GM19324 (cell line): ENCODE data around the gene PSPN.
"Not testable (repeated sequence)": the region's sequence is repeated elsewhere in the genome, so short reads cannot be mapped to it uniquely, and the experiment has no call there.

Experiments
- ATAC-seq: cut with Tn5 transposase; IDR thresholded peaks from one replicate; pipeline ENCODE4 v1.9.1; 2021; ENCODE audit warnings: mild to moderate bottlenecking, moderate library complexity; ENCODE audit not compliant: unreplicated experiment, low FRiP score

The PSPN gene

DNA sequence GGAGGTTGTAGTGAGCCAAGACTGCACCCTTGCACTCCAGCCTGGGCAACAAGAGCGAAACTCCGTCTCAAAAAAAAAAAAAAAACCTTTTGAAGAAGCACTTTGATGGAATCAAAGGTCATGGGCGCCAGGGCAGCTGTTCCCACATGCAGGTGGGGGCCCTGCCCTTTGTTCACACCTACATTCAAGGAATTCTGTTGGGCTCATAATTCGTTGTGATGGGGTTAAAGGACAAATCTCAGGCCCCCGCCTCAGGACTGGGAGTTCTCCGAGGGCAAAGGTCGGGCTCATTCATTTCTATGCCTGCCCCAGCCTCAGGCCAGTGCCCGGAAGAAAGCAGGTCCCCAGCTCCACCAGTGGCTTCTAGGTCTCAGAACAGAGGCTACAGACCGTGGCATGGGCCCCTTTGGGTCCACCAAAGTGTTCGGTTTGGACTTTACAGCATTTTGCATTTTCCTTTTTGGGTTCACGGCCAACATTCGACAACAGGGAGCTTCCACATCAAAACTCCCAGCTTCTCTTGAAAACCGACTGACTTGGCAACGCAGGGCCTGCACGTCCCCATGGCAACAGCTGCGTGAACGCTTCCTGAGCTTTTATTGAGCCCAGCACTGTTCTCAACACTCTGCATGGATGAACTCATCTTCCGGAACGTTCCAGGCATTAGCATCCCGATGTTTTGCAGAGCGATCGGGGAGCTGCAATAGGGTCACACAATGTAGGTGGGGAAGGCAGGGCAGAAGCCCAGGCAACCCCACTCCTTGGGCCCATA is 27.3 kb upstream of the PSPN start:
- no peak for ATAC-seq

DNA sequence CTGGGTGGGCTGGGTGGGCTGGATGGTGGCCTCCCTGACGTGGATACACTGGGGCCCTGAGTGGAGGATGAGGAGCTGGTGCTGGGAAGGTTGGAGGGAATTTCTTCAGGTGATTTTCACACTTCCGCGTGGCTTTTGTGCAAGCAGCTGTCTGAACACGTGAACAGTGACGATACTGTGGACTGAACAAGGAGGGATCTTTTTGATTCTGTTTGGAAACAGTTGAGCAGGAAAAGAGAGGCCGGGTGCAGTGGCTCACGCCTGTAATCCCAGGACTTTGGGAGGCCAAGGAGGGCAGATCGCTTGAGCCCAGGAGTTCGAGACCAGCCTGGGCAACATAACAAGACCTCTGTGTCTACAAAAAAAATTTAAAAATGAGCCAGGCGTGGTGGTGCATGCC is 26.3 kb upstream of the PSPN start:
- ATAC-seq = no peak

DNA sequence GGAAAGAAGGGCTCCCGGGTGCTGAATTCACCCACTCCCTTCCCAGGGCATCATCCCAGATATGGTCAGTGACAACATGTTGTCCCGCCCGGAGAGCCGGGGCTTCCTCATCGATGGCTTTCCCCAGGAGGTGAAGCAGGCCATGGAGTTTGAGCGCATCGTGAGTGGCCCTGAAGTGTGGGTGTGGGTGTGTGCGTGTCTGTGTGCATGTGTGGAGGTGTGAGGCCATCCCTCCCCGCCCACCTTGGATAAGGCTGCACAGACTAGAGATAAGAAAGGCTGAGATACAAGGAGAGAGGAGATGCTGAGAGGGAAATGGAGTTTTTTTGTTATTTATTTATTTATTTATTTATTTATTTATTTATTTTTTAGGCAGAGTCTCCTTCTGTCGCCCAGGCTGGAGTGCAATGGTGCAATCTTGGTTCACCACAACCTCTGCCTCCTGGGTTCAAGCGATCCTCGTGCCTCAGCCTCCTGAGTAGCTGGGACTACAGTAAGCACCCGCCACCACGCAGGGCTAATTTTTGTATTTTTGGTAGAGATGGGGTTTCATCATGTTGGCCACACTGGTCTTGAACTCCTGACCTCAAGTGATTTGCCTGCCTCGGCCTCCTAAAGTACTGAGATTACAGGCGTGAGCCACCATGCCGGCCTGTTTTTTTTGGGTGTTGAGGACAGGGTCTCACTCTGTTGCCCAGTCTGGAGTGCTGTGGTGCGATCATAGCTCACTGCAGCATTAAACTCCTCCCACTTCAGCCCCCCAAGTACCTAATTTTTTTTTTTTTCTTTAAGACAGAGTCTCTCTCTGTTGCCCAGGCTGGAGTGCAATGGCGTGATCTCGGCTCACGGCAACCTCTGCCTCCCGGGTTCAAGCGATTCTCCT is 24.6 kb upstream of the PSPN start:
- ATAC-seq = not testable (repeated sequence)

DNA sequence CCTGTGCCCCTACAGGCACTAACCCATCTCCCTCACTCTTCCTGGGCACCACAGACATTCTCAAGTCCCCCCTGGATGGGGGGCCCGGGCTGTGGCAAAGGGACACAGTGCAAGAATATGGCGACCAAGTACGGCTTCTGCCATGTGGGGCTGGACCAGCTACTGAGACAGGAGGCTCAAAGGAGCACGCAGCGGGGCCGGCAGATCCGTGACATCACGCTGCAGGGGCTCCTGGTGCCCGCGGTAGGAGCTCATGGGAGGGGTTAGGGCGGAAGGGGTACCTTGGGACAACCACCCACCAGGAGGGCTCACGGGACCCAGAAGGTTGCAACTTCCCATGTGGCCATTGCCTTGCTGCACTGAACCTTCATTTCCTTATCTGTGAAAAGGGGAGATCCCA is 20.6 kb upstream of the PSPN start:
- no peak for ATAC-seq

DNA sequence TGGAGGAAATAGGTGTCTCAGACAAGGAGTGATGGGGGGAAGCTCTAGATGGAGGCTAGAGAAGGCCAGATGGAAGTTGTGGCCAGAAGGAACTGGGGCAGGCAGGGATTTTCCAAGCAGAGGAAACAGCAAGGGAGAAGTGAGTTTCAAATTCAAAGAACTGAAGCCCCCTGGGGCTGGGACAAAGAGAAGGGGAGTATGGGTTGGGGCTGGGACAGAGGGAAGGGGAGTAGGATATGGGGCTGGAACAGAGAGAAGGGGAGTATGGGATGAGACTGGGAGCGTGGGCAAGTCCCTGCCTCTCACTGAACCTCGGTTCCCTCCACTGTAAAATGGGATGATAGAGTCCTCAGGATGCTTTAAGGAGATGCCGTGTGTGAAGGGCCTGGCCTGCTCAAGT is 19.1 kb upstream of the PSPN start:
- no peak for ATAC-seq

DNA sequence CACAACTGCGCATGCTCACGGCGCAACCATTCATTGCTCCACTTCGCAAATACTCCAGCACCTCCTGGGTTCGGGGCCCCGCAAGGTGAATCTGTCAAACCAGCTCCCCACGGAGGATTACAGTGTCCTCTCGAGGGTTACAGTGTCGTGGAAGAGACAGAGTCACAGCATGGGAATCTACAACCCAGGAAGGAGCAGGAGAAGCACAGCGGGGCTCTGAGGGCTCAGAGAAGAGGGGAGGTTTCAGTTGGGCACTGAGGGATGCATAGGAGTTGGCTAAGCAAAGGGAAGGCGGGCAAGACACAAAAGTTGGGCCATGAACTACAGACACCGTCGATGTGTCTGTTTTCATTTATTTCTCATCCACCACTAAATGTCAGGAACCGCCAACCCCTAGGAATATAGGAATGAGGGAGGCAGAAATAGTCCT is 18.3 kb upstream of the PSPN start:
- no peak for ATAC-seq

DNA sequence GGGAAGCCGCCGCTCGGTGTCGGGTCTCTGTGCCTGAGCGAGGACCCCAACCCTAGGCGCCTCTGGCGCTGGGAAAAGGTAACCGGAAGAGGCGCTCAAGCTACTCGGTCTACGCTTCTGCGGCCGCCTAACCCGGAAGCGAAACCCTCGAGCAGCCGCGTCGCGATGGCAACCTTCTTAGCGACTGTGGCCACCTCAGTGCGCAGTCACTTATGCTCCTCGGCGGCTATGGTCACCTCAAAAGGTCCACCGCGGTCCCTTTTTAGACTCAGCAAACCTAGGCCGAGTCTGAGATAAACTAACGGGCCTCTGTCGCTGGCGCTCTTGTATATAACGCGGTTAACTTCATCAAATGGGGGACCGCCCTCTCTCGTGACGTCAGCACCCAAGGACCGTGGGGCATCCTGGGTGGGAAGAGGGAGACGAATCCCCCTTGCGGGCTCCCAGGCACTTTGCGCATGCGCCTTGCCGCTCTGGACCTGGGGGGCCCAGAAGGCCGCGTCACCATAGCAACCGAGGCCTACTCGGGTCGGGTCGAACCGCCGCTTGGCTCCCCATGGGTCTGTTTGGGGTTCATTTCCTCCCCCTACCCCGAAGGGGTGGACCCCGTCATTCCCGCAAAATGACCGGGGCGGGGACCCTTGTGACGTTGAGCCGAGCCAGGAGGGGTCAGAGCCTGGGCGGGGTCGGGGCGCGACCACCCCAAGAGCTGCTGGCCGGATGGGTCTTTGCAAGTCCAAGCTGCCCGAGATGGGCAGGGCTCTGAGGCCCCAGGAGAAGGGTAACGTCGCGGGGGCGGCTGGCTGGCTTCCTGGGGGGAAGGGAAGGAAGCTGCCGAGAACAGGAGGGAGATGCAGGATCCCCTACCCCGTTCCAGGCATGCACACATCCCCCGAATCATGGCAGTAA is 17.6 kb upstream of the PSPN start, which contains the start of gene GTF2F1:
TSS of gene GTF2F1 (minus strand) at position 91 of the 909 bp plus-strand sequence. CDS start 169 bp downstream, outside the sequence.
- ATAC-seq = peak; percentile 85

DNA sequence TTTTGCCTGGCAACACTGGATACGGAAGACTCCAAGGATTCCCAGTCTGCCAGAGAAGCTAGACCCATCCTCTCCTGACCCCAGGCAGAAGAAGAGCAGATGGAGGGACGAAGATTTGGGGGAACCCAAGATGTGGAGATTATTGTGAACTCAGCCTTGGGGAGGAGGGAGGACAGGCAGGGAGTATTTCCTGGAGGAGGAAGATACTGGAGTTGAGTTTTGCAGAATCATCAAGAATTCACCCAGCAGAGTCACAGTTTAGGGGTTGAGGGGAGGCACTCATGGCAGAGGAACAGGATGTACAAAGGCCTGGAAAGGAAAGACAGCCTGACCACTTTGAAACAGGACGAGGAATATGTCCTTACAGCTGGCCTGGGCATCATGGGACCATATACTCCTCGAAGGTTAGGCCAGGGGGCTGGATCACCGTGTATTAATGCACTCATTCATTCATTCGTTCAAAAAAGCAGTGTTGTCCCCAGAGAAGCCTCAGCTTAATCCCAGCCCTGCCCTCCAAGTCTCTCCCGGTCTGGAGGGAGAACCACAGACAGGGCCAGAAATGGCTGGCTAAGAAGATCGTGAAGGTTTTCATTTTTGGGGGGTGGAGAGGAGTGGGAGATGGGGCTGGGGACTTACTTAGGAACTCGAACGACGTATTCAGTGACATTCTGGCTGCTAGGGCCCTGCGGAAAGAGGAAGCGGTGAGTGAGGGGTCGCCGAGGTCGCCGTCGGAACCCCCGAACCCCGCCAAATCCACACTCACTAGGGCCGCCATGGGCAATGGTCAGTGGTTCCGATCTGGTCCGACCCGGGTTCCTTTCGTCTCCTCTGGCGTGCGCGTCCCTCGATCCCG is 16.7 kb upstream of the PSPN start:
- ATAC-seq = no peak

DNA sequence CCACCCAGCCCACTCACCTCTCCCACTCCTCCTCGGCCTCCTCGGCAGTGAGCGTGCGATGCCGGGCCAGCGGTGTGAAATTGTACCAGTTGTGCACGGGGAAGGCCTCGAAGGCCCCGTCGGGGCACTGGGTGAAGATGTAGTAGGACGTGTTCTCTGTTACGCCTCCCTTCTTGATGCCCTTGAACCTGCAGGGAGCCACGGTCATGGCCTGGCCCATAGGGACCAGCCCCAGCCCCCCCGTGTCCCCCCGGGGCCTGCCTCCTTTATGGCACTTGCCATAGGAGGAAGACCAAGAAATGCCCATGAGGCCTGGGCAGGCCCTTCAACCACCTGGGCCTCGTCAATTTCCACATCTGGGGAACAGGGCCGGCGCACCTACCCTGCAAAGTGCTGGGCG is 11.6 kb upstream of the PSPN start:
- ATAC-seq = no peak

DNA sequence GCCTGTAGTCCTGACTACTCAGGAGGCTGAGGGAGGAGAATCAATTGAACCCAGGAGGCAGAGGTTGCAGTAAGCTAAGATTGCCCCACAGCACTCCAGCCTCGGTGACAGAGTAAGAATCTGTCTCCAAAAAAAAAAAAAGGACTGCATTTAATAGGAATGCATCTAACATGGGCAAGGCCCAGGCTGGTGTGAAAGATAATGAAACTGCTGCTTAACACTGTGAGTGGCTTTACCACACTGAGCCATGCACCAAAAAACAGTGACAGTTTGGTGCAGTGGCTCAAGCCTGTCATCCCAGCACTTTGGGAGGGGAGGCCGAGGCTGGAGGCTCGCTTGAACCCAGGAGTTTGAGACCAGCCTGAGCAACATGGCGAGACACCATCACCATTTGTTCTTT is 8.6 kb upstream of the PSPN start:
- ATAC-seq = no peak

DNA sequence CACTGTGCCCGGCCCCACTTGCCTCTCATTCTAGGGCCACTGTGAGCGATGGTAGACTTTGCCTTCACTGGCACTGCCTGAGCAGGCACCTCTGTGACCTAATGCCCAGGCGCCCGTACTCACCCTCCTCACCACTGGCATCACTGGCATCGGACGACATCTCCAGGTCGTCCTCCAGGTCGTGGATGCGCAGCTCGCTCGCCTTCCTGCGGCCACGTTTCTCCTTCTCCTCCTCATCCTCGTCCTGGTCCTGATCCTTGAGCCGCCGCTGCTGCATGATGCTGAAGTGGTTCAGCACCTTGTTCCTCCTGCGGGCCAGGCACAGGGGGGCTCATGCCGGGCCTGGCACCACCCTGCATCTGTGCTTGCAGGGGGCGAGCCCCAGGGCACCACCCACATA is 7.5 kb upstream of the PSPN start:
- no peak for ATAC-seq

DNA sequence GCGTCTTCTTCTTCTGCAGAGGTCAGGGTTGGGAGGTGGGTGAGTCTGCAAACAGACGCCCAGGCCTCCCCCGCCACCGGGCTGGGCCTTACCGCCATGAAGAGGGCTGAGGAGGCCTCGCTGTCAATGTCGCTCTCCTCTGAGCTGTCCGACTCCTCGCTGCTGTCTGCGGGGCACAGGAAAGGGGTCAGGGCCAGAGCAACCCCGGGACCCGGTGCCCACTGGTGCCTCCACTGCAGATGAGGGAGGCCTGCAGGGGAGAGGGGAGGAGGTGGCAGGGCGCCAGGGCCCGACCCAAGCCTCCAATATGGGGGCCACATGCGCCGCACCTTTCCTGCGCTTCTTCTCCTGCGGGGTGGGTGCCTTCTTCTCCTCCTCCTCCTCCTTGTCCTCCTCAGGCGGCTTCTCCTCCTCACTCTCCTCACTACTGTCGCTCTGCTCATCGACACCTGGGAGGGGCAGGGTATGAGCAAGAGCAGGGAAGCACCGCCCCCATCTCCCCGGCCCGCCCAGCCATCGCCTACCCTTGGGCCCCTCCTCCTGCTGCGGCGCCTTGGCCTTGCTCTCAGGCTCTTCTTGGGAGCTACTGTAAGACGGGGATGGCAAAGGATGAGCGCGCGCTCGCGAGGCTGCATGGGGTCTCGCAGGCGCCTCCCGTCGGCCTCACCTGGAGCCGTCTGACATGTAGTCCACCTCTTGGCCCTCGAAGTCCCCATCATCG is 5.5 kb upstream of the PSPN start:
- no peak for ATAC-seq

DNA sequence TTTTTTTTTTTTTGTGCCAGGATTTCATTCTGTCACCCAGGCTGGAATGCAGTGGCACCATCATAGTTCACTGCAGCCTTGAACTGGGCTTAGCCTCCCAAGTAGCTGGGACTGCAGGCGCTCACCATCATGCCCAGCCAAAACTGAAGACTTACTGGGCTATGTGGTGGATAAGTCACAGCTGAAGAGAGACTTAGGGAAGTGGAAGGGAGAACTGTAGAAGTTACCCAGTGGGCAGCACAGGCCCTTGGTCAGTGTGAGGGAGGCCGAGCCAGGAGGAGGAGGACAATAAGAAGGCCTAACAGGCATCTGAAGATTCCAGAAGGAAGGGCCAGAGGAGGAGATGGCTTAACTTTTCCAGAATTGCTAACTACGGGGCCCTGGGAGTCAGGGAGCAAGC is 4.0 kb upstream of the PSPN start:
- no peak for ATAC-seq

DNA sequence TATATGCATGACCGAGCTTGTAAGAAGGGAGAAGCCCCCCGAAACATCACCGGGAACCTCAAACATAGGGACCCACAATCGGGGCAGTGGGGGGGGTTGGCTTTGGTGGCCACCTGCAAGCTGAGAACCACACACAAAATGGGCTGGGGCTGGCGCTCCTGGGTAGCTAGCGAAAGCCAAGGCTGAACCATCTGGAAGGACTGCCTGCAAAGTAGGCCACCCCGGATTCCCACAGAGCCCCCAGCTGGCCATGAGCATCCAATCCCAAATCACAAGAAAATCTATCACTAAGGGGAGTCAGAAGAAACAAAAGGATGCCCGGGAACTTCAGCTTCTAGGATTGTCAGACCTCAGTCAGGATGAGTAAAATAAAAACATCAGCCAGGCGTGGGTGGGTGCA is 2.8 kb upstream of the PSPN start:
- no peak for ATAC-seq

DNA sequence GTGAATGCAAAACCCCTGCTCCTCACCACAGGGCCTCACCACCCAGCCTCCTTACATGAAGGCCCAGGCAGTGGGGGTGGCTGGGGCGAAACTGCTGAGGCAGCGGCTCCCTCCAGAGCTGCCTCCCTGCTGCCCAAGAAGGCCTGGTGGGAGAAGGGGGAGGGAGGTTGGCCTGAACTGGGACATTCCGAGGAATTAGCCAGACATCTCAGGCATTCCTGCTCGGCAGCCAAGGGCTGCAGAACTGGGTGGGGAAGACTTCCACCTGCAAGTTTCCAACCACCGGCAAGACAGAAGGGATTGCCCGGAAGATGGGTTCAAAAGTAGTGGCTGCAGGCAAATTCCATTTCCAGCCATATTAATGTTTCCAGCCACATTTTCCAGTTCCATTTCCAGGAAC is 2.3 kb upstream of the PSPN start:
- ATAC-seq = no peak

DNA sequence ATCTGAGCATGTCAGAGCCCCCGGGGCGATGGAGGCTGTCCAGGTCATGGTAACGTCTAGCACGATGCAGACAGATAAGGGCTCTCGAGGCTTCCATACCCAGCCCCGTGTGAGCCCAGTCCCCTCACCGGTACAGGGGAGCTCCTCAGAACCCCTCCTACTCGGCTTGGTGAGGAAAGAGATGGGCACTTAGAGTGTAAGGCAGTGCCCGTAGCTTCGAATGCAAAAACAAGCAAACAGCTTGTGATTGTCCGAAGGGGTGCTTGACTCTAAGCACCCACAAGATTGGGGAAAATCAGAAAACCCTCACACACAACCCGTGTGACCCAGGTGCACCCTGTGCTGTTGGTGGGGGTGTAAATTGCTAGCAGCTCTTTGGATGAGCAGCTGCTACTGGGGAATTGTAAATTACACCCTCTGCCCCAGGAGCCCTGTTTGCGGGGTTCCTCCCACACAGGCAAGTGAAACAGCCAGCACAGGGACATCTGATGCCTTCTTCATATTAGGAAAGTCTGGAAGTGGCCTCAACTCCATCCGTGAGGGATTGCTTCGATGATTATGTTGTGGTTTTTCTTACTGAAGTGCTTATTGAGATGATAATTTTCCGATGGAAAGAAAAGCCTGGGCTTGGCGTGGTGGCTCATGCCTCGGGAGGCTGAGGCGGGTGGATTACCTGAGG is 918 bp upstream of the PSPN start:
- no peak for ATAC-seq

DNA sequence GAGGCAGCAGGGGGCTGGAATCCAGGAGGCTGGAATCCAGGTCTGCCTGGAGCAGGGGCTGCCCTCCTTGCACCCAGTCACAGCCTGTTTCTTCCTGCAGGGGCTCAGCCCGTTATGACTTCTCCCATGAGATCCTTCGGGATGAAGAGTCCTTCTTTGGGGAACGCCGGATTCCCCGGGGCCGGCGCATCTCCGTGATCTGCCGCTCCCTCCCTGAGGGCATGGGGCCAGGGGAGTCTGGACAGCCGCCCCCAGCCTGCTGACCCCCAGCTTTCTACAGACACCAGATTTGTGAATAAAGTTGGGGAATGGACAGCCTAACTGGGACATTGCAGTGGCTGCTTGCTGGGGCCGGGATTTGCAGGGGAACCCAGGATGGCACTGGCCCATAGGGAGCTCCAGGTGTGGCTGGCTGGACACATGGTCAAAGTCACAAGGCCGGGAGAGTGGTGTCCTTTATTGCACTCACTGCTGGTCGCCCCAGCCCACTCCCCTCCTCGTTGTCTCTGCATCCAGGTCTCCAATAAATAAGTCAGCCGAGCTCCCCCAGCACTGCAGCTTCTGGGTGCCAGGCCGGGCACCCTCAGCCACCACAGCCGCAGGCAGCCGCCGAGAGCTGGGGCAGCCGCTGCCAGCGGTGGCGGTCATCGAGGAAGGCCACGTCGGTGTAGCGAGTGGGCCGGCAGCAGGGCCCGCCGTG is 872 bp downstream of the PSPN start:
- ATAC-seq = no peak

DNA sequence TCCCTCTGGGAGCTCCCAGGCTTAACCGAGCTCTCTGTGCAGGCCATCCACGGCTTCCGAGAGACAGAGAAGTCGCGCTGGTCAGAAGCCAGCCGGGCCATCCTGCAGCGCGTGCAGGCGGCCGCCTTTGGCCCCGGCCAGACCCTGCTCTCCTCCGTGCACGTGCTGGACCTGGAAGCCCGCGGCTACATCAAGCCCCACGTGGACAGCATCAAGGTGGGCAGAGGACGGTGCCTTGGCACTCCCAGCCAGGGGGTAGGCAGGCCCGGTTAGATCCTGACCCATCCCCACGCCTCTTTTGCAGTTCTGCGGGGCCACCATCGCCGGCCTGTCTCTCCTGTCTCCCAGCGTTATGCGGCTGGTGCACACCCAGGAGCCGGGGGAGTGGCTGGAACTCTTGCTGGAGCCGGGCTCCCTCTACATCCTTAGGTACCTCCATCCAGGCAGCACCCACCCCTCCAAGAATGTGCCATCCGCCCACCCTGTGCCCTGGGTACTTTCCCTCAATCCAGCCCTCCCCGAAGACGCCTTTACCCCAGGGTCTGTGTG is 1.5 kb downstream of the PSPN start:
- no peak for ATAC-seq
